Measurements from ENCODE around the gene S100A16.

GRCh38 chr1:153609585-153609907, 3.4 kb downstream of the S100A16 start:
- TF ChIP-seq POLR2A (IDR thresholded peaks at IDR 0.05), result no peak
- no peak for TF ChIP-seq CTCF (IDR thresholded peaks at IDR 0.05)
- no peak for TF ChIP-seq POLR2AphosphoS5 (IDR thresholded peaks at IDR 0.05)

Measured in stomach (tissue), 4 donors.